Peyer's patch (tissue), 4 donors: ENCODE measurements around the gene DST.

ENCODE experiments used
- POLR2A ChIP-seq, 2 donors: fragments of 450-650 bp; IDR thresholded peaks; one replicate each; pipeline ENCODE4 v1.5.1; 2017; ENCODE audit warnings: antibody characterized with exemption in 2 of 2, mild to moderate bottlenecking in 2 of 2, moderate library complexity in 2 of 2
- TF ChIP-seq, protein P1 (sequence below), 6 experiments: fragments of 450-650 bp in 4 of 6; fragments of 200-600 bp in 2 of 6; sonication (generic) in 1 of 6; IDR thresholded peaks; one replicate each; pipeline ENCODE4 v1.5.1; 2017 to 2019; ENCODE audit warnings: antibody characterized with exemption in 6 of 6, mild to moderate bottlenecking in 3 of 6, moderate library complexity in 1 of 6

DNA sequence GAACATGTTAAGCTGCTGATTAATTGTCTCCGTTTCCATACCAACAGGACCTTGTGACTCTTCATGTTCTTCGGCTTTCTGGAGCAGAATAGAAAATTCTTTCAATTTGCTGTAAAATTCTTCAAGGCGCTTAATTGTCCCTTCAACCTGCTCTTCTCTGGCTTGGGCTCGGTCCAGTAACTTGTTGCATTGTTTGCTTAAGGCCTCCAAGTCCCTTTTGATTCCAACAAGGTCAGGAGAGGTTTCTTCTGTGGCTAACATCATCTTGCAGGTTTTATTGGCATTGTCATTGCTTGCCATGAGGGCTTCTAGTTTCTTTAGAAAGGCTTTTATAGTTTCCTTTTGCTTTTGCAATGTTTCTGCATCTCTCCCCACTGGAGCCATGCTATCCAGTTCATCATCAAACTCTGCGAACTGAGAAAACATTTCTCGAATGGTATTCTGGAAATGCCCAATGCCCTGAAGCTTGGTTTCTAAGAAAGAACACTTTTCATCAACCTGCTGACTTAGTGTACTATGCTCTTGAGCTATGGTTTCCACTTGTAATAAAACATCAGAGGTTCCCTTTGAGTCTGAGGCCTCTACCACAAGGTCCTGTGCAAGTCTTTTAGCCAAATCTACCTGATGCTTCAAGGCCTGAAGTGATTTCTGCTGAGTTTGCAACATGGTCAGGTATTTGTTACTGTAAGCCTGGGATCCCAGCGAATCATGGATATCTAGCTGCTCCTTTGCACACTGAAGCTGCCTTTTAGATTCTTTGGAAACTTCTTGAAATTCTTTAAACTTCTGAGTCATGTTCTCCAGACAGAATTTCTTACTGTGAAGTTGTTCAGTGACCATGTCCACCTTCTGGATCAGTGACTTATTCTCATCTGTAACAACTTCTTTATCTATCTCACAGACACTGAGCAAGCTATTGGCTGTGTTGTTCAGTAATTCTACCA lies 90.2 kb downstream of the DST start:
- TF ChIP-seq, protein P1, sequence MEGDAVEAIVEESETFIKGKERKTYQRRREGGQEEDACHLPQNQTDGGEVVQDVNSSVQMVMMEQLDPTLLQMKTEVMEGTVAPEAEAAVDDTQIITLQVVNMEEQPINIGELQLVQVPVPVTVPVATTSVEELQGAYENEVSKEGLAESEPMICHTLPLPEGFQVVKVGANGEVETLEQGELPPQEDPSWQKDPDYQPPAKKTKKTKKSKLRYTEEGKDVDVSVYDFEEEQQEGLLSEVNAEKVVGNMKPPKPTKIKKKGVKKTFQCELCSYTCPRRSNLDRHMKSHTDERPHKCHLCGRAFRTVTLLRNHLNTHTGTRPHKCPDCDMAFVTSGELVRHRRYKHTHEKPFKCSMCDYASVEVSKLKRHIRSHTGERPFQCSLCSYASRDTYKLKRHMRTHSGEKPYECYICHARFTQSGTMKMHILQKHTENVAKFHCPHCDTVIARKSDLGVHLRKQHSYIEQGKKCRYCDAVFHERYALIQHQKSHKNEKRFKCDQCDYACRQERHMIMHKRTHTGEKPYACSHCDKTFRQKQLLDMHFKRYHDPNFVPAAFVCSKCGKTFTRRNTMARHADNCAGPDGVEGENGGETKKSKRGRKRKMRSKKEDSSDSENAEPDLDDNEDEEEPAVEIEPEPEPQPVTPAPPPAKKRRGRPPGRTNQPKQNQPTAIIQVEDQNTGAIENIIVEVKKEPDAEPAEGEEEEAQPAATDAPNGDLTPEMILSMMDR (IDR thresholded peaks at IDR 0.05) = no peak
- no peak for TF ChIP-seq POLR2A (IDR thresholded peaks at IDR 0.05)
